Gastroesophageal sphincter (tissue), 4 donors: ENCODE measurements around the gene POMT2. TPM values are rescaled to one million over a fixed set of nuclear protein-coding genes. Genes with fewer than 3 reads are reported as not detected.

Experiments
- ATAC-seq: fragments of 150-250 bp; one replicate; pipeline ENCODE4 v1.9.1; 2016; ENCODE audit warnings: mild to moderate bottlenecking, moderate library complexity
- H3K27ac ChIP-seq, 4 donors: fragments of 200-600 bp; sonication (generic) in 3 of 4; 1 replicate in 3 of 4; 2 replicates in 1 of 4; pipeline ENCODE4 v1.5.1; 2016 to 2019
- H3K27me3 ChIP-seq: fragments of 200-600 bp; sonication (generic); one replicate; pipeline ENCODE4 v1.5.1; 2019
- H3K36me3 ChIP-seq, 2 donors: fragments of 200-600 bp; sonication (generic); one replicate each; pipeline ENCODE4 v1.5.1; 2019; ENCODE audit warnings: control low read depth in 1 of 2
- H3K4me1 ChIP-seq, 3 donors: fragments of 200-600 bp; sonication (generic); 1 replicate in 2 of 3; 2 replicates in 1 of 3; pipeline ENCODE4 v1.5.1; 2016 to 2019; ENCODE audit warnings: control low read depth in 2 of 3
- H3K4me3 ChIP-seq, 2 donors: fragments of 200-600 bp; sonication (generic); one replicate each; pipeline ENCODE4 v1.5.1; 2019; ENCODE audit warnings: mild to moderate bottlenecking in 1 of 2, moderate library complexity in 1 of 2
- H3K9me3 ChIP-seq, 3 donors: fragments of 200-600 bp; sonication (generic); one replicate each; pipeline ENCODE4 v1.5.1; 2017 to 2019; ENCODE audit warnings: control low read depth in 2 of 3
- CTCF ChIP-seq, 4 experiments: fragments of 200-600 bp in 2 of 4; fragments of 450-650 bp in 2 of 4; sonication (generic) in 1 of 4; IDR thresholded peaks; one replicate each; pipeline ENCODE4 v1.5.1; 2017 to 2019; ENCODE audit warnings: antibody characterized with exemption in 4 of 4, mild to moderate bottlenecking in 2 of 4, moderate library complexity in 2 of 4
- EP300 ChIP-seq: sonication (generic); formaldehyde crosslinking; IDR thresholded peaks from one replicate; pipeline ENCODE4 v1.6.1; 2017; ENCODE audit warnings: antibody characterized with exemption, mild to moderate bottlenecking
- POLR2A ChIP-seq, 2 donors: fragments of 450-650 bp; IDR thresholded peaks; one replicate each; pipeline ENCODE4 v1.6.1; 2017; ENCODE audit warnings: antibody characterized with exemption in 2 of 2, mild to moderate bottlenecking in 2 of 2, moderate library complexity in 1 of 2
- POLR2AphosphoS5 ChIP-seq: sonication (generic); formaldehyde crosslinking; IDR thresholded peaks from one replicate; pipeline ENCODE4 v1.6.1; 2017; ENCODE audit warnings: antibody characterized with exemption
- WGBS, 2 donors: methylation state at CpG; one replicate each; pipeline ENCODE4 v1.1.5; 2018; ENCODE audit warnings: low coverage in 1 of 2; 5-methylcytosine and 5-hydroxymethylcytosine counted together
- total RNA-seq, 4 donors: library from RNA; depleted of rRNA; stranded (reverse); fragments of >200 nt; gene quantifications; one replicate each; pipeline ENCODE4 v1.1.0, GENCODE V29; 2016

The POMT2 gene
- total RNA-seq, 4 donors from 2014 or later: 8.1 to 20.9 (median 14.4) TPM

DNA sequence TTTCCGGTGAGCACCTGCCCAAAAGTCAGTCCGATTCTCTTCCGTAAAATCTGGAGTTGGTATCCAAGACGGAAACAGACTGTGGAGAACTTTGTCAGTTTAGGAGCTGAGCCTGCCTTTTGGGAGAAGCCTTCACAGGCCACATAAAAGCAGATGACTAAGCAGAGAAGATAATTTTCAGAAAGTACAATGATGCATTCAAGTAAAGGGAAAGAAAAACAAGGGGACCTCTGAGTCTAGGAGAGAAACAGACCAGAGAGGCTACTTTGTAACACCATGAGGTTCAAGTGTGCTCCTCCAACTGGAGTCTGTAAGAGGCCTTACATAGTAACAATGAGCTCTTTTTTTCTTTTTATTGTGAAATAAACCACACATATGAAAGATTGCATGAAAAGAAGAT, 35.1 kb upstream of the POMT2 start:
- TF ChIP-seq CTCF (IDR thresholded peaks at IDR 0.05) (no peak), EP300 (no peak), POLR2AphosphoS5 (no peak), POLR2A (IDR thresholded peaks at IDR 0.05) (no peak)
- no peak overlapping the region for H3K27ac ChIP-seq
- WGBS, 2 donors: 100% methylated on average over 2 of the region's 4 CpGs; no CpG with 5 or more reads in 1 of the 2 donors
- no peak for ATAC-seq
- no peaks in the 10 kb centered on the region for H3K27me3 ChIP-seq
- H3K4me3 ChIP-seq: no peak overlapping the region
- no peaks in the 10 kb centered on the region for H3K9me3 ChIP-seq
- no peaks in the 10 kb centered on the region for H3K4me1 ChIP-seq
- peaks cover 0 to 3% of the 10 kb centered on the region in 2 donors for H3K36me3 ChIP-seq

DNA sequence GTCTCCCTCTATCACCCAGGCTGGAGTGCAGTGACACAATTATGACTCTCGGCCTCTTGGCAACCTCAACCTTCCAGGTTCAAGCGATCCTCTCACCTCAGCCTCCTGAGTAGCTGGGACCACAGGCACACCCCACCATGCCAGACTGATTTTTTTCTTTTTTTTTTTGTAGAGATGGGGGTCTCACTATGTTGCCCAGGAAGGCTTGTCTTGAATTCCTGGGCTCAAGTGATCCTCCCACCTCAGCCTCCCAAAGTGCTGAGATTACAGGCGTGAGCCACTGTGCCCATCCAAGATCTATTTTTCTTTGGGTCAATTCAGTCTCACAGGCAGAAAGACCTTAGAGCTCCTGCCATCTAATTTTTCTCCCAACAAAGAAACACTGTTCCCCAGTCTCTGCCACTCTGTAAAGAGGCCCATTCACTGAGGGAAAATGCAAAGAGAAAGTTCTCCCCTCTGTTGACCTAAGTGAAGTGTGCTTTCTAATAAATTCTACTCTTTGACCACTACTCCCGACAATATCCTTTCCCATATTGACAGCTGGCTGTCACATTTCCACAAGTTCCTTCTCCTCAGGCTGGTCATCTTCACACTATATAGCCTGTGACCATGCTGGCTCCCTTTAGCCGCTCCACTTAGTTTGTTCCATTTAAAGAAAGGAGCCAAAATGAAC, 32.9 kb upstream of the POMT2 start:
- WGBS, 2 donors: 88 to 90% methylated on average over 5 of the region's 5 CpGs
- H3K36me3 ChIP-seq: peaks cover 0 to 23% of the 10 kb centered on the region in 2 donors
- TF ChIP-seq POLR2AphosphoS5: no peak
- no peak overlapping the region for H3K4me3 ChIP-seq
- no peak overlapping the region for H3K27ac ChIP-seq
- H3K9me3 ChIP-seq: no peaks in the 10 kb centered on the region
- H3K27me3 ChIP-seq: no peaks in the 10 kb centered on the region
- H3K4me1 ChIP-seq: no peaks in the 10 kb centered on the region
- ATAC-seq: no peak

GRCh38 chr14:77347751-77348150, 27.1 kb upstream of the POMT2 start:
- Histone ChIP-seq H3K27me3 (no peaks in the 10 kb centered on the region), H3K27ac (no peak overlapping the region), H3K9me3 (no peaks in the 10 kb centered on the region), H3K4me3 (no peak overlapping the region), H3K36me3 (peaks cover 0 to 53% of the 10 kb centered on the region in 2 donors), H3K4me1 (no peaks in the 10 kb centered on the region)
- WGBS, 2 donors: 78 to 92% methylated on average over 3 of the region's 3 CpGs
- ATAC-seq: no peak
- TF ChIP-seq POLR2A (IDR thresholded peaks at IDR 0.05): no peak
- no peak for TF ChIP-seq POLR2AphosphoS5
- TF ChIP-seq CTCF (IDR thresholded peaks at IDR 0.05): no peak

DNA sequence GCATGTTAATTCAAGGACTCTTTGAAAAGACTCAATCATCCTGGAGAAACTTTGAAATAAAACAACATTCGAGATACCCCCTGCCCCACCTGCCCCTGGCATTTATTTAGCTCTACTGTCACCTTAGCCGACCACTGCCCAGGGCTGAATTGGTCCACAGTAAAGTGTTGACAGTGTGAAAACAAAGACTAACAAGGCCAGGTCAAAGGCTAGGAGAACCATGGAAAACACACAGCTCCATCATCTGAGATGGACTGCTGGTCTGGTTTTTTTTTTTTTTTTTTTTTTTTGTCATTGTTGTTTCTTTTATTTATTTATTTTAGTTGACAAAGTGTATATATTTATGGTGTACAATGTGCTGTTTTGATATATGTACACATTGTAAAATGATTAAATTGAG, 25.8 kb upstream of the POMT2 start:
- TF ChIP-seq EP300: no peak
- no peak for TF ChIP-seq POLR2AphosphoS5
- no peak for TF ChIP-seq CTCF (IDR thresholded peaks at IDR 0.05)
- no peak for TF ChIP-seq POLR2A (IDR thresholded peaks at IDR 0.05)
- ATAC-seq: no peak
- H3K36me3 ChIP-seq: peaks cover 0 to 65% of the 10 kb centered on the region in 2 donors

GRCh38 chr14:77344377-77344996, 23.8 kb upstream of the POMT2 start:
- no peaks in the 10 kb centered on the region for H3K9me3 ChIP-seq
- no peak overlapping the region for H3K27ac ChIP-seq
- no peak for ATAC-seq
- 86 to 92% methylated on average over 3 of the region's 3 CpGs for WGBS, 2 donors
- no peak overlapping the region for H3K4me3 ChIP-seq
- peaks cover 0 to 69% of the 10 kb centered on the region in 2 donors for H3K36me3 ChIP-seq
- H3K27me3 ChIP-seq: no peaks in the 10 kb centered on the region
- no peaks in the 10 kb centered on the region for H3K4me1 ChIP-seq
- TF ChIP-seq POLR2AphosphoS5 (no peak), CTCF (IDR thresholded peaks at IDR 0.05) (no peak), EP300 (no peak), POLR2A (IDR thresholded peaks at IDR 0.05) (no peak)

More for the DNA sequence above, 25.8 kb upstream of the POMT2 start:
- no peaks in the 10 kb centered on the region for H3K9me3 ChIP-seq
- H3K27me3 ChIP-seq: no peaks in the 10 kb centered on the region
- H3K27ac ChIP-seq: no peak overlapping the region
- 64 to 75% methylated on average over 2 of the region's 2 CpGs for WGBS, 2 donors
- no peak overlapping the region for H3K4me3 ChIP-seq
- H3K4me1 ChIP-seq: no peaks in the 10 kb centered on the region
